Measurements from ENCODE around the gene PPIL1.

Gene PPIL1

GRCh38 chr6:36855750-36856149, 18.9 kb downstream of the PPIL1 start:
- no peak for DNase-seq (ENCODE audit: low spot score)

DNA sequence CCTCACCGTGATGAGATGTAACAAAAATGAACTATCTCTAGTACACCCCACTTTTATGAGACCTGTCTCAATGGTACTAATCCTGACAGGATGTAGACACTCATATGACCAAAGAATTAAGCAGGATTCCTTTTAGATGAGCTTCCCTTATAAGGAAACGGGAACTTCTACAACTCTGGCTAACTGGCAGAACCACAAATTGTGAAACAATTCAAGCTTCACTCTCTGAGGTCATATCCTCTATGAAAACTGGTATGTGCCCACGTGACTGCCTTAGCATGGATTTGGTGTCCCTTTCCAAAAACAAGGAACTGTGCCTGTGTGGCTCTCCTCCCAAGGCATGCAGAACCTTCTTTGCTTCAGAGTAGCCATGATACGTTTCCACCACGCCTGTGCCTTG, 21.3 kb downstream of the PPIL1 start:
- peak; percentile 60 for DNase-seq (ENCODE audit: low spot score)

- peak; percentile 71 for DNase-seq (ENCODE audit: low spot score)
Observed at GRCh38 chr6:36852481-36853147, 22.0 kb downstream of the PPIL1 start.

GRCh38 chr6:36851626-36852025, 23.0 kb downstream of the PPIL1 start:
- DNase-seq (ENCODE audit: low spot score): peak; percentile 36

GRCh38 chr6:36851149-36851614, 23.4 kb downstream of the PPIL1 start:
- peak; percentile 86 for DNase-seq (ENCODE audit: low spot score)

GRCh38 chr6:36850021-36850420, 24.6 kb downstream of the PPIL1 start:
- DNase-seq (ENCODE audit: low spot score): no peak

DNA sequence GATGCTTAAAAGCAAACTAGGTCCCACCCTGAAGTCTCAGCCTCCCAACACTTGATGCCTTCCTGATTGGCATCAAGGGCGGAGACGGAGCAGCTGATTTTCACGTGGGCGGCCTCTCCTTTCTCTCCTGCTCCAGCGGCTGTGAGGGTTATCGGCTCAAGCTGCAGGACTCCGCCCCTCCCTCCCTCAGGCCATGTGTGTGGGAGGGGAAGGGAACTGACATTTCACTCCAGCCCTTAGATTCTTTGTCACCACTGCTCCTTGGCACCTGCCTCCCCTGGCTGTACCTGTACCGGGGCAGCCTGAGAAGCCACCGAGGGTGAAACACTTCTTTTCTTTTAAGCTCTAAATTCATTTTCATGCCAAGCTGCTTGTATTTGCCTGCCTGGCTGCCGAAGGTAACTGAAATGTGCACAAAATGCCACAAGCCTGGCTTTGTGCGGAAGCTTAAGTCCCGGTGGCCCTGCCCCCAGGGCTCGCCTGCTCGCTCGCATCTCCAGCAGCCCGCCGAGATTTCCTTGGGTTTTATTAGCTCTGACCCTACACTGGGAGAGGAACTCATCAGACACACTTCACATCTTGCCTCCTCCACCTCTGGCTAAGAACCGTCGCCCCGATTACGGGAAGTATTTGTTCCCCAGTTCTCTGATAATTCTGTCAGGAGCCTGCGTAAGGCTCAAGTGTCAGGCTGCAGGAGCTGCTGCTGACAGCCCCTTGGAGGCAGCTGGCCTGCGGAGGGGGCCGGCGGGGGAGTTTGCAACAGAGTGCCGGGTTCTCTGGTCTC, 25.8 kb downstream of the PPIL1 start:
- peak; percentile 94 for DNase-seq (ENCODE audit: low spot score)

- DNase-seq (ENCODE audit: low spot score): no peak
Observed at GRCh38 chr6:36847991-36848390, 26.6 kb downstream of the PPIL1 start.

DNA sequence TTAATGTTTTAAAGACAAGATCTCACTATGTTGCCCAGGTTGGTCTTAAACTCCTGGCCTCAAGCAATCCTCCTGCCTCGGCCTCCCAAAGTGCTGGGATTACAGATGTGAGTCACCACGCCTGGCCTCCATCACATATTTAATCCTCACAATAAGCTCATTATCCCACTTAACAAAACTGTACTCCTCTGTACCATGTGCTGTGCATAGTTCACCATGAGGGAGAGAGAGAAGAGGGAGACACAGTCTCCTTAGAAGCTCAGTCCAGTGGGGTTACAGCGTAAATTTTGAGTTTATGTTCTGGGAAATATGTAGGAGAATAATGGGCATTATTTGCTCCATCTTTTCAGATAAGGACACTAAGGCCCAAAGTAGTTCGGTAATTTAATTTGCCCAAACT, 27.5 kb downstream of the PPIL1 start:
- no peak for DNase-seq (ENCODE audit: low spot score)

DNA sequence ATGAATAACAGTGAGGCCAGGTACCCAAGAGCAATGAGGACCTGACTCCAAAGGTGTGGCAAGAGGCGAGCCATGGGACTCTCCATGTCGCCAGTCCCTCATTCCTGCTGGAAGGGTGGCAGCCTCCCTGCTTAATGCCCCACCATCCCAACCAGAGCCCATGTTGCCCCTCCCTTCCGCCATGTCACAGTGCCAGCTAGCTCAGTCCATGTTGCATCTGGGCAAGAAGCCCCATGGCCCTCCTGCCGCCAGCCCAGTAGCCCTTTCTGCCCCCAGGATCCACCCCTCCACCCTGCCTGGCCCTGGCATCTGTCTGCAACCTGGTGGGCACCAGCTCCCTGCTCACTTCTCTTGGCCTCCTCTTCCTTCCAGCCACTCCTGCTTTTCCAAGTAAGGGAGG, 29.4 kb downstream of the PPIL1 start:
- DNase-seq (ENCODE audit: low spot score): no peak

GRCh38 chr6:36844232-36845170, 30.1 kb downstream of the PPIL1 start:
- no peak for DNase-seq (ENCODE audit: low spot score)

GRCh38 chr6:36843170-36843569, 31.4 kb downstream of the PPIL1 start:
- no peak for DNase-seq (ENCODE audit: low spot score)

GRCh38 chr6:36841756-36842155, 32.8 kb downstream of the PPIL1 start:
- no peak for DNase-seq (ENCODE audit: low spot score)

- DNase-seq (ENCODE audit: low spot score): no peak
Observed at GRCh38 chr6:36840432-36841403, 33.9 kb downstream of the PPIL1 start.

DNA sequence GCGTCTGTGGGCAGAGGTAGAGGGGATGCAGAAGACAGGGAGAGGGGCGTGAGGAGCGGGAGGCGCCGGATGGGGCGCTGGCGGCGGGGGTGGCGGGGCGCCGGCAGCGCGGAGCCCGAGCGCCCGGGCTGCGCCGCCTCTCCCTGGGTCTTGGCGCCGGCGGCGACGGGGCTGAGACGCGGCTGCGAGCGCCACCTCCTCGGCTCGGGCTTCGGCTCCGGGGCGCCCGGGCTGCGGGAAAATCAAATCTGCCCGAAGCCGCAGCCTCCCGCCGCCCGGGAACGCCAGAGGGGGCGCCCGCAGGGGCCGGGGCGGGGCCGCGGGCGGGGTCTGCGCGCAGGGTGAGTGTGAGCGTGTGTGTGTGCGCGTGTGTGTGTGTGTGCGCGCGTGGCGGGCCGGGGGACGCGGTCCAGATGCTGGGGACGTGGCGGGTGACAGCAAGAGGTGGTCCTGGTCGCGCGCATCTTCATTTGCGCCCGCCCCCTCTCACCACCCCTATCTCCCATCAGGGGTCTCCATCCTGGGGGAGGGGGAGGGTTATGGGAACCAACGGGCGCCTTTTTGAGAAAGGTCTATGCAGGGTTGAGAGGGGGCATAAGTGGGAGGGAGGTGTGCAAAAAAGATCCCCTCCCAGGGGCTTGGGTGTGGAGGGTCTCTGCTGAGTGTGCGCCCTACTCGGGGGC, 34.7 kb downstream of the PPIL1 start:
- DNase-seq (ENCODE audit: low spot score): no peak

GRCh38 chr6:36838896-36839748, 35.5 kb downstream of the PPIL1 start, which contains the start of gene CPNE5:
TSS of gene CPNE5 (minus strand) at chr6:36839444. CDS start at chr6:36839377, 67 bp downstream.
- DNase-seq (ENCODE audit: low spot score): no peak

- no peak for DNase-seq (ENCODE audit: low spot score)
Observed at GRCh38 chr6:36837686-36838085, 36.9 kb downstream of the PPIL1 start.

DNA sequence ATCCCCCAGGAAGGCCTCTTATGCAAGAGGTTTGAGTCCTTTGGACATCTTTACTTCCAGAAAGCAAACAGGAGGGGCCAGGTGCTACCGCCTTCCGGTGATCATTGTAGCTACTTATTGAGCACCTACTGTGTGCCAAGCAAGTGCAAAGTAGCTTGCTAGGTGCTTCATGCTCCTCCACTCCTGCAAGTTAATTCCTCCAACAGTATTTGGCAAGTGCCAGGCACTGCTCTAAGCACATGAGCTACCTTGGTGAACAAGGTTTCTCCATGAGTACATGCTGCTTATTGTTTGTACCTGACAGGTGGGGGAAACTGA, 37.6 kb downstream of the PPIL1 start:
- DNase-seq (ENCODE audit: low spot score): no peak

DNA sequence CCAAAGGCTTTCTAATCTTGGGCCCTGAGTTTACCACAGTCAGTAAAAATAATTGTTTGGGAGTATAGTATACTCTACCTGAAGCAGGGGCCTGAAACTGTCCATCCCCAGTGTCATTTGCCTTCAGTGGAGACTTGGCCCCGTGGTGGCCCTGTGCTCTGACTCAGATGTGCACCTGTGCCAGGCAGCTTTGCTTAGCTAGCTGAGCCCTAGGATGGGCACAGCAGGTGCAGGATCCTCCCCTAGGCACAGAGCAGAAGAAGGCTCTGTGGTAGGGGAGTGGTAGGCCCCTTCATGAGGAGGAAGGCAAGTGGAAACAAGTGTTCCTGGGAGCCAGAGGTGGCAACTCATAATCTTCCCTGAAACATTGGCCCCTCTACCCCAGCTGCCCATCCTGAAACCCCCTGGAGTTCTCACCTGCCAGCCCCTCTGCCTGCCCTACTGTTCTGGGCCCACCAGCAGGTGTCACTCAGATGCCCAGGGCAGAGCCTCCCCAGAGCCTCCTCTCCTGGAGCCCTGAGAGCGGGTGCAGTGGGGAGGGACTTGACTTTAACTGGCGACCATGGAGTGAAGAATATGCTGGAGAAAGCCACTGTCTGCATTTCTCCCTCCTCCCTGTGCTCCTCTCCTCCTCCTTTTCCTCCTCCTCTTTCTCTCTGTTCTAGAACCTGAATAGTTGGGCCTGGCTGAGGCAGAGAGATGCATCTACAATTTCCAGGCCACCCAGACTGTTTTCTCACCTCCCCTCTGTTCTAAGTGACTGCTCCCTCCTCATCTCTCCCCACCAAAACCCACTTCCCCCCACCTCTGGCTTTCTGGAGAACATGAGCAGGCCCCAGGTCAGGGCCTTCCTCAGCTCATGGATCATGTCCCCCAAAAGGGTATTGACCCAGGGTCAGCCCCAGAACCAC, 38.2 kb downstream of the PPIL1 start:
- DNase-seq (ENCODE audit: low spot score): no peak

All from COLO829 (cell line).